ENCODE measurements around the gene LGMN. TPM values are rescaled to one million over a fixed set of nuclear protein-coding genes. Genes with fewer than 3 reads are reported as not detected.

Gene LGMN
- total and polyA plus RNA-seq, 2 of the 13 experiments (the other 11 are each of a cell fraction or from before 2014, with no cell fraction given), result 28.9 to 76.4 TPM

GRCh38 chr14:92673601-92674150 lies 74.8 kb downstream of the LGMN start (continued):
- TF ChIP-seq, protein P1, sequence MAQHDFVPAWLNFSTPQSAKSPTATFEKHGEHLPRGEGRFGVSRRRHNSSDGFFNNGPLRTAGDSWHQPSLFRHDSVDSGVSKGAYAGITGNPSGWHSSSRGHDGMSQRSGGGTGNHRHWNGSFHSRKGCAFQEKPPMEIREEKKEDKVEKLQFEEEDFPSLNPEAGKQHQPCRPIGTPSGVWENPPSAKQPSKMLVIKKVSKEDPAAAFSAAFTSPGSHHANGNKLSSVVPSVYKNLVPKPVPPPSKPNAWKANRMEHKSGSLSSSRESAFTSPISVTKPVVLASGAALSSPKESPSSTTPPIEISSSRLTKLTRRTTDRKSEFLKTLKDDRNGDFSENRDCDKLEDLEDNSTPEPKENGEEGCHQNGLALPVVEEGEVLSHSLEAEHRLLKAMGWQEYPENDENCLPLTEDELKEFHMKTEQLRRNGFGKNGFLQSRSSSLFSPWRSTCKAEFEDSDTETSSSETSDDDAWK (CRISPR knock-in tag; IDR thresholded peaks at IDR 0.05), result no peak
- TF ChIP-seq RBM22 (optimal IDR thresholded peaks at IDR 0.05; ENCODE audit: low read length) (no peak), CC2D1A (CRISPR knock-in tag; IDR thresholded peaks at IDR 0.05) (no peak), ZNF619 (CRISPR knock-in tag; IDR thresholded peaks at IDR 0.05) (no peak), MBNL3 (CRISPR knock-in tag; conservative IDR thresholded peaks at IDR 0.05) (no peak), SMC3 (IDR thresholded peaks at IDR 0.05; ENCODE audit: low read length) (no peak), ZSCAN22 (CRISPR knock-in tag; IDR thresholded peaks at IDR 0.05) (no peak), ZNF816 (CRISPR knock-in tag; IDR thresholded peaks at IDR 0.05; ENCODE audit: borderline replicate concordance) (no peak), ZC3H13 (CRISPR knock-in tag; IDR thresholded peaks at IDR 0.05) (no peak)

DNA sequence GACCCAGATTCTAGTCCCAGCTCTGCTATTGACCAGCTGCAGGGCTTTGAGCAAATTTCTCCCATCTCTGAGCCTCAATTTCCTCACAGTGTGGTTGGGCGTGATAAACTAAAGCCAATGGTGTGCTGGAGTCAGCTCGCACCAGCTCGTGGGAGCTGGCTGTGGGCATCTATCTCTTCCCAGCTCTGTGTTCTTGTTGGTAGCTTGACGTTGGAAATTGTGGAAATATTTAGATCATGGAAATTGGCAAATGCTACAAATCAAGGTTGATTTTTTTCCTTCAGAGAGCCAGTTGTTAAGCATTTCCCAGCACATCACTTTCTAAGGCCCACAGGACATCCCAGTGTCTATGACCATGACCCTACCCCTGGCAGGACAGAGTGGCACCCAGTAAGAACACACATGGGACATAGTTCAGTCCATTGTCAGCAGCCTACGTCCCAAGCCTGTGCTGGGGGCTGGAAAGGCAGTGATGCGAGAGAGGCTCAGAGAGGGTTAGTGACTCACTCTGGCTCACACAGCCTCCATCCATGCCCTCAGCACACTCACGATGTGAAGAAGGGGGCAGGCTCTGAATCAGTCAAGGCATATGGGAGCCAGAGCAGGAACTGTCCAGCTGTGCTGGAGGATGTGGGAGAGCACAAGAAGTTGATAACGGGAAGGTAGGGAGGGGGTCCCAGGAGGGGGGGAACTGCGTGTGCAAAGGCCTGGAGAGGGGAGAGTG lies 77.6 kb downstream of the LGMN start:
- peaks cover under 1 to 4% of the 10 kb centered on the region in 2 experiments; a peak in 1 of 5 replicates for H3K36me3 ChIP-seq (replicated peaks in 1 of 2; ENCODE audit: control insufficient read depth in 1 of 2, insufficient read depth in 2 of 2, low read length in 2 of 2)
- ATAC-seq (no peak), DNase-seq (ENCODE audit: low spot score) (no peak), FAIRE-seq (no peak)
- intact Hi-C loops (cut with micrococcal nuclease; ENCODE audit: unreplicated experiment) (no loop called here), in situ Hi-C loops (cut with HindIII; ENCODE audit: extremely low pct_ligation_motif_present, low pct_unique_long_range_greater_than_20kb) (no loop called here)
- no TSS peak for BruUV-seq (replicated peaks)
- CTCF ChIA-PET (ENCODE audit: low intra/inter-chr PET ratio, low total read pairs), result no interaction called here
- no peaks in the 10 kb centered on the region for H4K20me1 ChIP-seq (ENCODE audit: insufficient read depth, low read length)
- POLR2A ChIA-PET, result no interaction called here
- H3K9ac ChIP-seq (ENCODE audit: insufficient read depth, low read depth, low read length), result no peak overlapping the region
- no peak overlapping the region for H3K27ac ChIP-seq (ENCODE audit: extremely low read length, insufficient read depth, low read length)
- no peak overlapping the region for H3K4me2 ChIP-seq (ENCODE audit: low read depth, low read length)
- H3K9me3 ChIP-seq (ENCODE audit: low read length), result no peaks in the 10 kb centered on the region
- H3K4me1 ChIP-seq (ENCODE audit: insufficient read depth, low read length), result no peaks in the 10 kb centered on the region
- TF ChIP-seq, protein P2, sequence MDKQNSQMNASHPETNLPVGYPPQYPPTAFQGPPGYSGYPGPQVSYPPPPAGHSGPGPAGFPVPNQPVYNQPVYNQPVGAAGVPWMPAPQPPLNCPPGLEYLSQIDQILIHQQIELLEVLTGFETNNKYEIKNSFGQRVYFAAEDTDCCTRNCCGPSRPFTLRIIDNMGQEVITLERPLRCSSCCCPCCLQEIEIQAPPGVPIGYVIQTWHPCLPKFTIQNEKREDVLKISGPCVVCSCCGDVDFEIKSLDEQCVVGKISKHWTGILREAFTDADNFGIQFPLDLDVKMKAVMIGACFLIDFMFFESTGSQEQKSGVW (CRISPR knock-in tag; IDR thresholded peaks at IDR 0.05; ENCODE audit: borderline replicate concordance), result no peak
- TF ChIP-seq ZNF883 (CRISPR knock-in tag; IDR thresholded peaks at IDR 0.05; ENCODE audit: not compliant biosample characterization) (no peak), ZNF678 (CRISPR knock-in tag; IDR thresholded peaks at IDR 0.05) (no peak), NR1H2 (CRISPR knock-in tag; IDR thresholded peaks at IDR 0.05; ENCODE audit: borderline replicate concordance, low read depth) (no peak), U2AF2 (IDR thresholded peaks at IDR 0.05; ENCODE audit: low read depth, low read length) (no peak), ZNF264 (CRISPR knock-in tag; IDR thresholded peaks at IDR 0.05) (no peak), ZNF768 (CRISPR knock-in tag; IDR thresholded peaks at IDR 0.05) (peak; percentile 91), ZNF263 (CRISPR knock-in tag; IDR thresholded peaks at IDR 0.05) (no peak)
- H3K4me3 ChIP-seq (replicated peaks in 1 of 3; ENCODE audit: insufficient read depth in 1 of 3, low read depth in 2 of 3, low read length in 3 of 3), result no peak overlapping the region
- no peak overlapping the region for H2AFZ ChIP-seq (ENCODE audit: low read length)
- H3K27me3 ChIP-seq (ENCODE audit: control insufficient read depth in 1 of 2, insufficient read depth in 2 of 2, low read length in 2 of 2), result no peaks in the 10 kb centered on the region
- 93% methylated on average over 8 of the region's 9 CpGs for WGBS (ENCODE audit: low lambda C conversion rate)
- H3K79me2 ChIP-seq (ENCODE audit: insufficient read depth, low read length), result no peaks in the 10 kb centered on the region
